Left ventricle myocardium inferior (tissue), 1 donor: ENCODE data around the gene PEX5L. TPM values are rescaled to one million over a fixed set of nuclear protein-coding genes. Genes with fewer than 3 reads are reported as not detected.

Experiments used
- DNase-seq: peaks from one replicate; pipeline ENCODE4 v3.0.0-alpha.2; 2020
- H3K27ac ChIP-seq: fragments of 200-600 bp; replicated peaks from 2 replicates; pipeline ENCODE4 v1.8.0; 2021
- H3K27me3 ChIP-seq: fragments of 200-600 bp; 2 replicates; pipeline ENCODE4 v1.8.0; 2021; ENCODE audit warnings: low read depth
- H3K36me3 ChIP-seq: fragments of 200-600 bp; 2 replicates; pipeline ENCODE4 v1.8.0; 2021
- H3K4me1 ChIP-seq: fragments of 200-600 bp; 2 replicates; pipeline ENCODE4 v1.8.0; 2021
- H3K4me3 ChIP-seq: fragments of 200-600 bp; 2 replicates; pipeline ENCODE4 v1.8.0; 2021; ENCODE audit warnings: mild to moderate bottlenecking, moderate library complexity
- H3K9me3 ChIP-seq: fragments of 200-600 bp; replicated peaks from 2 replicates; pipeline ENCODE4 v1.8.0; 2021
- intact Hi-C: fragments of 100-400 bp; cut with micrococcal nuclease; formaldehyde crosslinking; loops from one replicate; pipeline ENCODE4 v1.11.0; 2022
- total RNA-seq: library from RNA; stranded (reverse); fragmentation: NEBNext Ultra II Directional; extraction: Animal tissue kit (Norgen Biotek cat#: 25700); gene quantifications from one replicate; pipeline ENCODE4 v1.2.1, GENCODE V29; 2021
- TF ChIP-seq, protein P1 (sequence below): fragments of 200-600 bp; IDR thresholded peaks from 2 replicates; pipeline ENCODE4 v1.8.0; 2021; ENCODE audit warnings: antibody characterized with exemption, mild to moderate bottlenecking, borderline replicate concordance
- donor health status: DM: no; HTN: yes; CAD: no; lungs with severe emphysema.

PEX5L gene
- total RNA-seq, 1 donor from 2014 or later = 0.41 TPM

DNA sequence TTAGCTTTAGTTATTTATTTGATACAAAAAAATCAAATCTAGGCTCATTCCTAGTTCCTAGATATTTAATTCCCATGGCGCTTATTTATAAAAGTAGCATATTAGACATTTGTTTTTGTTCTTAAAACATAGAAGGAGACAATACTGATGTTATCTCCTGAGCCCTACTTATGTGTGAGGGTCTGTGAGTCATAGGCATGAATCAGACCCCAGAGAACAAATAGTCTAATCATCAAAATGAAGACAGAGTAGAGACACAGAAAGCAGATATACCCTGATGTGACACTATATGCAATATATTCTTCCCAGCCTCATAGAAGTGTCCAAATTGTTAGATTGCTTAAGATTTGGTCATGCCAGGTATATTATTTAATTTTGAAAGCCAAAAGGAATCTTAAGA is 44.9 kb downstream of the PEX5L start:
- no peak overlapping the region for H3K27ac ChIP-seq
- DNase-seq = no peak
- intact Hi-C loops = no loop called here
- H3K27me3 ChIP-seq = no peaks in the 10 kb centered on the region
- H3K4me1 ChIP-seq = no peaks in the 10 kb centered on the region
- TF ChIP-seq, protein P1, sequence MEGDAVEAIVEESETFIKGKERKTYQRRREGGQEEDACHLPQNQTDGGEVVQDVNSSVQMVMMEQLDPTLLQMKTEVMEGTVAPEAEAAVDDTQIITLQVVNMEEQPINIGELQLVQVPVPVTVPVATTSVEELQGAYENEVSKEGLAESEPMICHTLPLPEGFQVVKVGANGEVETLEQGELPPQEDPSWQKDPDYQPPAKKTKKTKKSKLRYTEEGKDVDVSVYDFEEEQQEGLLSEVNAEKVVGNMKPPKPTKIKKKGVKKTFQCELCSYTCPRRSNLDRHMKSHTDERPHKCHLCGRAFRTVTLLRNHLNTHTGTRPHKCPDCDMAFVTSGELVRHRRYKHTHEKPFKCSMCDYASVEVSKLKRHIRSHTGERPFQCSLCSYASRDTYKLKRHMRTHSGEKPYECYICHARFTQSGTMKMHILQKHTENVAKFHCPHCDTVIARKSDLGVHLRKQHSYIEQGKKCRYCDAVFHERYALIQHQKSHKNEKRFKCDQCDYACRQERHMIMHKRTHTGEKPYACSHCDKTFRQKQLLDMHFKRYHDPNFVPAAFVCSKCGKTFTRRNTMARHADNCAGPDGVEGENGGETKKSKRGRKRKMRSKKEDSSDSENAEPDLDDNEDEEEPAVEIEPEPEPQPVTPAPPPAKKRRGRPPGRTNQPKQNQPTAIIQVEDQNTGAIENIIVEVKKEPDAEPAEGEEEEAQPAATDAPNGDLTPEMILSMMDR = no peak
- H3K4me3 ChIP-seq = no peak overlapping the region
- H3K9me3 ChIP-seq = peaks cover 9% of the 10 kb centered on the region
- H3K36me3 ChIP-seq = no peaks in the 10 kb centered on the region

DNA sequence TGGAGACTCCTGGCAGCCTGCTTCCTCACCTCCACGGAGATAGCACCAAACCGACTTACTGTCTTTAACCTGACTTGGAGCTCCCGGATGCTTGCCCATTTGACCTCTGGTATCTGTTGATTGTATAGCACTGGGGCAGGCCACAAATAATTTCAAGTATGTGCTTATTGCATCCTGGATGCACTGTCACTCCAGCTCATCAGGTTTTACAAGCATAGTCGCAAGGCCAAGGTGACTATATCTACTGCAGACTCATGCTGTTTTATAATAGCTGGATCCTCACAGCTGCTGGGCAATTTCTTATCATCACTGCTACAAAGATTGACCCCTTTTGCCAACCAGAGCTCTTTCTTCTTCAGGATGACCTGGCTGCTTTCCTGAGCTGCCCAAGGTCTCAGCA is 45.6 kb downstream of the PEX5L start:
- H3K4me1 ChIP-seq = no peaks in the 10 kb centered on the region
- no peak for DNase-seq
- TF ChIP-seq, protein P1 = no peak
- intact Hi-C loops = no loop called here
- no peak overlapping the region for H3K27ac ChIP-seq
- H3K4me3 ChIP-seq = no peak overlapping the region
- peaks cover 2% of the 10 kb centered on the region for H3K9me3 ChIP-seq
- no peaks in the 10 kb centered on the region for H3K27me3 ChIP-seq
- no peaks in the 10 kb centered on the region for H3K36me3 ChIP-seq

DNA sequence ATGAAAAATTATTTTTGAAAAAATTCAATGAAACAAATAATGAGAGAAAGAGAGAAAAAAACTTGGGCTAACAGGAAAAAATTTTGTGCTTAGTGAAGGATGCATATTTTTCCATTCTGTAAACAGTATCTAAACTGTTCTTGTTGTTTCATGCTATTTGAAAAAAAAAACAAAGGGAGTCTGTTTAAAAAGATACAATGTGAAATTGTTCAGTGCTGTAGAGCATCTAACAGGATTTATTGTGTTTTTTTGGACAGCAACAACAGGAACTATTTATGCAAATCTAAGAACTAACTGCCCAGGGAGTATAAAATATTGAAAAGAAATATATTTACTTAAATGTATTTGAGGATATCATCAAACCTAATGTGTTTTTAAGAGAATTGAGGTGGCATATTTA is 55.1 kb downstream of the PEX5L start:
- Histone ChIP-seq H3K36me3 (no peaks in the 10 kb centered on the region), H3K27me3 (no peaks in the 10 kb centered on the region), H3K27ac (no peak overlapping the region), H3K9me3 (no peaks in the 10 kb centered on the region), H3K4me3 (no peak overlapping the region), H3K4me1 (no peaks in the 10 kb centered on the region)
- no peak for DNase-seq
- intact Hi-C loops = no loop called here
- TF ChIP-seq, protein P1 = no peak

DNA sequence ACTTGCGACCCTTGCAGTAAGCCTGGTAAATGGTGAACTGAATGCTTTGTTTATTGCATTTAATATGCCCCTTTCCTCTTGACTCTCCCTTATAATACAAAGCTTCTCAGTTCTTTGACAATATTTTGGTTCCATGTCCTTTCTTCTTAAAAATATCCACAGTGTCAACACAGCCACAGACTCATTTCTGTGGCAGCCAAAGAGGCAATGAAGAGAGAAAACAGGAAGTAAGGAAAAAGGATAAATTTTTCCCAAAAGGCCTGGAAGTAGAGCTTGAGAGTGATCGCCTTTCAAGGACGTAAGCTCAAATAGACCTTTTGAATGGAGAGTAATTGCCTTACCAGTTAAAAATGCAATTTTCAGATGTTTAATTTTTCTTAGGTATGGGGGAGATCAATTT is 59.4 kb downstream of the PEX5L start:
- no peaks in the 10 kb centered on the region for H3K36me3 ChIP-seq
- H3K9me3 ChIP-seq = no peaks in the 10 kb centered on the region
- TF ChIP-seq, protein P1 = no peak
- H3K4me1 ChIP-seq = no peaks in the 10 kb centered on the region
- no peak for DNase-seq
- H3K27ac ChIP-seq = no peak overlapping the region
- no peak overlapping the region for H3K4me3 ChIP-seq
- intact Hi-C loops = no loop called here
- H3K27me3 ChIP-seq = peaks cover 12% of the 10 kb centered on the region

DNA sequence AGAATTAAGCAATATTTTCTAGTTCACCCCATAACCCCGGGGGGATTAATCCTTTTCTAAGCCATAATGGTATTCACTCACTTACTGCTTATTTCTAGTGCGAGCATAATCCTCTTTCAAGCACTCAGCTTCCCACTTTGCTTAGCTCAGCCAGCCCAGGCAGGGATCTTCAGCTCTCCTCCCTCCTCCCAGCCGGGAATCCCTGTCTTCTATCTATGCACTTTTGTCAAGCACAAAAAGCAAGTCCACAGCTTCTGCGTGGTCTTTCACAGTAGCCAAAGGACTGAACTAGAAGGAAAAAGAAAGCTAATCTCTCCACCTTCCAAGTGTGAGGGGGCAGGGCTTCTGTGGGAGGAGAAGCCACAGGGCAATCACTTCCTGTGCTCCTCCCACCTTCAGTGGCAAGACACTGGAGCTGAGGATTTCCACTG is 62.8 kb downstream of the PEX5L start:
- intact Hi-C loops = no loop called here

More for the DNA sequence above, 62.8 kb downstream of the PEX5L start:
- Histone ChIP-seq H3K36me3 (no peaks in the 10 kb centered on the region), H3K27ac (no peak overlapping the region), H3K9me3 (no peaks in the 10 kb centered on the region), H3K4me1 (no peaks in the 10 kb centered on the region), H3K4me3 (no peak overlapping the region), H3K27me3 (peaks cover 20% of the 10 kb centered on the region)
- TF ChIP-seq, protein P1 = no peak
- no peak for DNase-seq
